Trophoblast cell (in vitro differentiated cells and primary cell): ENCODE measurements around the gene PRKAR1B.

Experiments
- DNase-seq, 2 donors: peaks; one replicate each; pipeline ENCODE4 v3.0.0-alpha.2; 2016
- H2AFZ ChIP-seq: 2 replicates; pipeline ENCODE4 v1.6.1; 2013; ENCODE audit warnings: low read length, moderate library complexity, mild to moderate bottlenecking; ENCODE audit not compliant: insufficient read depth, poor library complexity
- H2AK5ac ChIP-seq: 2 replicates; pipeline ENCODE4 v1.6.1; 2013; ENCODE audit warnings: mild to moderate bottlenecking, low read length
- H2BK120ac ChIP-seq: 2 replicates; pipeline ENCODE4 v1.6.1; 2013; ENCODE audit warnings: low read length, mild to moderate bottlenecking, moderate library complexity; ENCODE audit not compliant: insufficient read depth, poor library complexity
- H2BK12ac ChIP-seq: 2 replicates; pipeline ENCODE4 v1.6.1; 2013; ENCODE audit warnings: mild to moderate bottlenecking, low read length, moderate library complexity
- H2BK5ac ChIP-seq: 2 replicates; pipeline ENCODE4 v1.6.1; 2013; ENCODE audit warnings: low read length, low read depth, moderate library complexity, mild to moderate bottlenecking; ENCODE audit not compliant: poor library complexity
- H3K14ac ChIP-seq: 2 replicates; pipeline ENCODE4 v1.6.1; 2013; ENCODE audit warnings: mild to moderate bottlenecking, low read length
- H3K18ac ChIP-seq: 2 replicates; pipeline ENCODE4 v1.6.1; 2013; ENCODE audit warnings: mild to moderate bottlenecking, low read length
- H3K23ac ChIP-seq: 2 replicates; pipeline ENCODE4 v1.6.1; 2013; ENCODE audit warnings: low read length
- H3K27ac ChIP-seq: 2 replicates; pipeline ENCODE4 v1.5.1; 2013; ENCODE audit warnings: low read depth, mild to moderate bottlenecking, inconsistent platforms, low read length, moderate library complexity
- H3K27me3 ChIP-seq: 2 replicates; pipeline ENCODE4 v1.6.1; 2013; ENCODE audit warnings: inconsistent platforms, mild to moderate bottlenecking, low read length, moderate library complexity; ENCODE audit not compliant: insufficient read depth
- H3K36me3 ChIP-seq, 2 experiments: 1 replicate in 1 of 2; 2 replicates in 1 of 2; pipeline ENCODE4 v1.6.1; 2013; ENCODE audit warnings: low read length in 2 of 2, mild to moderate bottlenecking in 2 of 2, moderate library complexity in 1 of 2; ENCODE audit not compliant: insufficient read depth in 2 of 2, control insufficient read depth in 1 of 2
- H3K4ac ChIP-seq: 2 replicates; pipeline ENCODE4 v1.6.1; 2013; ENCODE audit warnings: low read depth, mild to moderate bottlenecking, low read length, moderate library complexity
- H3K4me1 ChIP-seq, 2 experiments: 1 replicate in 1 of 2; 2 replicates in 1 of 2; pipeline ENCODE4 v1.6.1; 2013; ENCODE audit warnings: low read length in 2 of 2, mild to moderate bottlenecking in 2 of 2, moderate library complexity in 1 of 2; ENCODE audit not compliant: insufficient read depth in 2 of 2, control insufficient read depth in 1 of 2
- H3K4me2 ChIP-seq: 2 replicates; pipeline ENCODE4 v1.6.1; 2013; ENCODE audit warnings: inconsistent platforms, mild to moderate bottlenecking, low read length, moderate library complexity
- H3K4me3 ChIP-seq: 2 replicates; pipeline ENCODE4 v1.5.1; 2013; ENCODE audit warnings: mild to moderate bottlenecking, low read depth, low read length, inconsistent platforms
- H3K79me1 ChIP-seq: one replicate; pipeline ENCODE4 v1.6.1; 2013; ENCODE audit warnings: low read length
- H3K79me2 ChIP-seq: 2 replicates; pipeline ENCODE4 v1.6.1; 2013; ENCODE audit warnings: low read length, mild to moderate bottlenecking; ENCODE audit not compliant: control insufficient read depth, insufficient read depth, poor library complexity
- H3K9ac ChIP-seq: 2 replicates; pipeline ENCODE4 v1.6.1; 2013; ENCODE audit warnings: mild to moderate bottlenecking, low read length
- H3K9me3 ChIP-seq: 2 replicates; pipeline ENCODE4 v1.6.1; 2013; ENCODE audit warnings: low read depth, mild to moderate bottlenecking, control low read depth, inconsistent platforms, low read length; ENCODE audit not compliant: insufficient read depth
- H4K12ac ChIP-seq: 2 replicates; pipeline ENCODE4 v1.6.1; 2013; ENCODE audit warnings: low read depth, mild to moderate bottlenecking, low read length, moderate library complexity
- H4K8ac ChIP-seq: 2 replicates; pipeline ENCODE4 v1.6.1; 2013; ENCODE audit warnings: low read depth, mild to moderate bottlenecking, low read length, moderate library complexity
- H4K91ac ChIP-seq: one replicate; pipeline ENCODE4 v1.6.1; 2013; ENCODE audit warnings: low read depth, mild to moderate bottlenecking, low read length, moderate library complexity
- WGBS: extraction: QIAGEN DNeasy Blood & Tissue Kit; methylation state at CpG from one replicate; pipeline ENCODE4 v1.1.7; 2013; ENCODE audit warnings: missing lambda C conversion rate; ENCODE audit not compliant: insufficient read length, insufficient coverage; ENCODE audit errors: extremely low coverage; 5-methylcytosine and 5-hydroxymethylcytosine counted together

The PRKAR1B gene

GRCh38 chr7:604001-604883 is 122.8 kb downstream of the PRKAR1B start:
- Histone ChIP-seq H3K23ac (no peak overlapping the region), H2BK120ac (no peak overlapping the region), H3K9ac (no peak overlapping the region), H2BK12ac (no peak overlapping the region), H4K91ac (no peak overlapping the region), H3K79me1 (no peaks in the 10 kb centered on the region), H2AFZ (no peak overlapping the region), H3K27ac (no peak overlapping the region), H3K27me3 (no peaks in the 10 kb centered on the region), H3K36me3 (no peaks in the 10 kb centered on the region), H3K79me2 (no peaks in the 10 kb centered on the region), H4K8ac (no peak overlapping the region), H2BK5ac (no peak overlapping the region), H3K18ac (no peak overlapping the region), H3K4me2 (no peak overlapping the region), H3K4ac (no peak overlapping the region), H3K4me1 (peaks cover 4 to 5% of the 10 kb centered on the region in 2 experiments), H3K14ac (no peak overlapping the region), H2AK5ac (no peak overlapping the region), H4K12ac (no peak overlapping the region), H3K9me3 (no peaks in the 10 kb centered on the region), H3K4me3 (no peak overlapping the region)
- DNase-seq, result peak; percentile 32 to 46
- WGBS, result no CpG with 5 or more reads among the region's 37 CpGs

GRCh38 chr7:603152-603951 is 123.7 kb downstream of the PRKAR1B start:
- WGBS, result no CpG with 5 or more reads among the region's 12 CpGs
- Histone ChIP-seq H3K79me1 (no peaks in the 10 kb centered on the region), H4K91ac (no peak overlapping the region)

GRCh38 chr7:602341-603141 is 124.5 kb downstream of the PRKAR1B start:
- no peak overlapping the region for H2AK5ac ChIP-seq
- no peak overlapping the region for H3K27ac ChIP-seq
- no CpG with 5 or more reads among the region's 38 CpGs for WGBS
- peak in 1 of 2 donors; percentile 1 for DNase-seq
- no peak overlapping the region for H3K9ac ChIP-seq
- no peak overlapping the region for H3K4ac ChIP-seq
- no peaks in the 10 kb centered on the region for H3K79me1 ChIP-seq
- no peak overlapping the region for H3K23ac ChIP-seq
- H2BK12ac ChIP-seq, result no peak overlapping the region
- no peak overlapping the region for H2AFZ ChIP-seq
- peaks cover 4 to 5% of the 10 kb centered on the region in 2 experiments for H3K4me1 ChIP-seq
- no peak overlapping the region for H3K4me3 ChIP-seq
- H3K79me2 ChIP-seq, result no peaks in the 10 kb centered on the region
- no peaks in the 10 kb centered on the region for H3K27me3 ChIP-seq
- H3K9me3 ChIP-seq, result no peaks in the 10 kb centered on the region
- no peak overlapping the region for H4K8ac ChIP-seq
- H3K18ac ChIP-seq, result no peak overlapping the region
- H4K91ac ChIP-seq, result no peak overlapping the region
- no peak overlapping the region for H3K14ac ChIP-seq
- H3K36me3 ChIP-seq, result no peaks in the 10 kb centered on the region
- no peak overlapping the region for H2BK120ac ChIP-seq
- no peak overlapping the region for H2BK5ac ChIP-seq
- no peak overlapping the region for H4K12ac ChIP-seq
- no peak overlapping the region for H3K4me2 ChIP-seq

More at GRCh38 chr7:603152-603951, 123.7 kb downstream of the PRKAR1B start:
- Histone ChIP-seq H3K4me1 (peaks cover 4 to 5% of the 10 kb centered on the region in 2 experiments), H3K79me2 (no peaks in the 10 kb centered on the region), H3K14ac (no peak overlapping the region), H3K23ac (no peak overlapping the region), H3K27ac (no peak overlapping the region), H2BK5ac (no peak overlapping the region), H4K8ac (no peak overlapping the region), H3K4me2 (no peak overlapping the region), H2BK12ac (no peak overlapping the region), H3K36me3 (no peaks in the 10 kb centered on the region), H3K4me3 (no peak overlapping the region), H3K4ac (no peak overlapping the region), H2BK120ac (no peak overlapping the region), H3K27me3 (no peaks in the 10 kb centered on the region), H3K9me3 (no peaks in the 10 kb centered on the region), H4K12ac (no peak overlapping the region), H3K9ac (no peak overlapping the region), H2AFZ (no peak overlapping the region), H3K18ac (no peak overlapping the region), H2AK5ac (no peak overlapping the region)
- no peak for DNase-seq
